NOMO-1 treated with dmso at 0.1 percent for 144 hours (cell line): ENCODE results near the gene CHCHD4.

Experiments used
- DNase-seq: peaks from one replicate; lab custom pipeline; 2025; ENCODE audit not compliant: unreplicated experiment; lab: John Stamatoyannopoulos, UW

Gene CHCHD4

GRCh38 chr3:14137445-14137844 lies 12.8 kb upstream of the CHCHD4 start:
- no peak for DNase-seq

GRCh38 chr3:14137004-14137403 lies 12.3 kb upstream of the CHCHD4 start:
- DNase-seq, result no peak

- no peak for DNase-seq
Observed at GRCh38 chr3:14135581-14135980, 10.9 kb upstream of the CHCHD4 start.

- no peak for DNase-seq
Observed at GRCh38 chr3:14134291-14134690, 9.6 kb upstream of the CHCHD4 start.

GRCh38 chr3:14133876-14134275 lies 9.2 kb upstream of the CHCHD4 start:
- no peak for DNase-seq

GRCh38 chr3:14133188-14133800 lies 8.6 kb upstream of the CHCHD4 start:
- no peak for DNase-seq

- no peak for DNase-seq
Observed at GRCh38 chr3:14132689-14133088, 8.0 kb upstream of the CHCHD4 start.

GRCh38 chr3:14132120-14132519 lies 7.5 kb upstream of the CHCHD4 start:
- DNase-seq, result no peak

GRCh38 chr3:14131134-14131533 lies 6.5 kb upstream of the CHCHD4 start:
- no peak for DNase-seq

- no peak for DNase-seq
Observed at GRCh38 chr3:14130707-14131106, 6.0 kb upstream of the CHCHD4 start.

GRCh38 chr3:14130230-14130629 lies 5.6 kb upstream of the CHCHD4 start:
- DNase-seq, result no peak

GRCh38 chr3:14129296-14129695 lies 4.6 kb upstream of the CHCHD4 start:
- no peak for DNase-seq

- DNase-seq, result no peak
Observed at GRCh38 chr3:14128724-14129123, 4.1 kb upstream of the CHCHD4 start.

GRCh38 chr3:14127516-14128161 lies 3.0 kb upstream of the CHCHD4 start:
- DNase-seq, result no peak

GRCh38 chr3:14126887-14127505 lies 2.3 kb upstream of the CHCHD4 start:
- no peak for DNase-seq

GRCh38 chr3:14126017-14126886 lies 1.6 kb upstream of the CHCHD4 start:
- DNase-seq, result no peak

GRCh38 chr3:14125193-14126016 lies 735 bp upstream of the CHCHD4 start:
- DNase-seq, result peak; percentile 27

- peak; percentile 54 for DNase-seq
Observed at GRCh38 chr3:14124223-14124614, 451 bp downstream of the CHCHD4 start.

- DNase-seq, result no peak
Observed at GRCh38 chr3:14123308-14124222, 1.1 kb downstream of the CHCHD4 start.

GRCh38 chr3:14122301-14122700 lies 2.4 kb downstream of the CHCHD4 start:
- DNase-seq, result no peak
